Trophoblast cell (in vitro differentiated cells and primary cell): Measurements from ENCODE around the gene CDH3.

Experiments used
- DNase-seq, 2 donors: peaks; one replicate each; pipeline ENCODE4 v3.0.0-alpha.2; 2016
- H2AFZ ChIP-seq: 2 replicates; pipeline ENCODE4 v1.6.1; 2013; ENCODE audit warnings: low read length, moderate library complexity, mild to moderate bottlenecking; ENCODE audit not compliant: insufficient read depth, poor library complexity
- H2AK5ac ChIP-seq: 2 replicates; pipeline ENCODE4 v1.6.1; 2013; ENCODE audit warnings: mild to moderate bottlenecking, low read length
- H2BK120ac ChIP-seq: 2 replicates; pipeline ENCODE4 v1.6.1; 2013; ENCODE audit warnings: low read length, mild to moderate bottlenecking, moderate library complexity; ENCODE audit not compliant: insufficient read depth, poor library complexity
- H2BK12ac ChIP-seq: 2 replicates; pipeline ENCODE4 v1.6.1; 2013; ENCODE audit warnings: mild to moderate bottlenecking, low read length, moderate library complexity
- H2BK5ac ChIP-seq: 2 replicates; pipeline ENCODE4 v1.6.1; 2013; ENCODE audit warnings: low read length, low read depth, moderate library complexity, mild to moderate bottlenecking; ENCODE audit not compliant: poor library complexity
- H3K14ac ChIP-seq: 2 replicates; pipeline ENCODE4 v1.6.1; 2013; ENCODE audit warnings: mild to moderate bottlenecking, low read length
- H3K18ac ChIP-seq: 2 replicates; pipeline ENCODE4 v1.6.1; 2013; ENCODE audit warnings: mild to moderate bottlenecking, low read length
- H3K23ac ChIP-seq: 2 replicates; pipeline ENCODE4 v1.6.1; 2013; ENCODE audit warnings: low read length
- H3K27ac ChIP-seq: 2 replicates; pipeline ENCODE4 v1.5.1; 2013; ENCODE audit warnings: low read depth, mild to moderate bottlenecking, inconsistent platforms, low read length, moderate library complexity
- H3K27me3 ChIP-seq: 2 replicates; pipeline ENCODE4 v1.6.1; 2013; ENCODE audit warnings: inconsistent platforms, mild to moderate bottlenecking, low read length, moderate library complexity; ENCODE audit not compliant: insufficient read depth
- H3K36me3 ChIP-seq, 2 experiments: 1 replicate in 1 of 2; 2 replicates in 1 of 2; pipeline ENCODE4 v1.6.1; 2013; ENCODE audit warnings: low read length in 2 of 2, mild to moderate bottlenecking in 2 of 2, moderate library complexity in 1 of 2; ENCODE audit not compliant: insufficient read depth in 2 of 2, control insufficient read depth in 1 of 2
- H3K4ac ChIP-seq: 2 replicates; pipeline ENCODE4 v1.6.1; 2013; ENCODE audit warnings: low read depth, mild to moderate bottlenecking, low read length, moderate library complexity
- H3K4me1 ChIP-seq, 2 experiments: 1 replicate in 1 of 2; 2 replicates in 1 of 2; pipeline ENCODE4 v1.6.1; 2013; ENCODE audit warnings: low read length in 2 of 2, mild to moderate bottlenecking in 2 of 2, moderate library complexity in 1 of 2; ENCODE audit not compliant: insufficient read depth in 2 of 2, control insufficient read depth in 1 of 2
- H3K4me2 ChIP-seq: 2 replicates; pipeline ENCODE4 v1.6.1; 2013; ENCODE audit warnings: inconsistent platforms, mild to moderate bottlenecking, low read length, moderate library complexity
- H3K4me3 ChIP-seq: 2 replicates; pipeline ENCODE4 v1.5.1; 2013; ENCODE audit warnings: mild to moderate bottlenecking, low read depth, low read length, inconsistent platforms
- H3K79me1 ChIP-seq: one replicate; pipeline ENCODE4 v1.6.1; 2013; ENCODE audit warnings: low read length
- H3K79me2 ChIP-seq: 2 replicates; pipeline ENCODE4 v1.6.1; 2013; ENCODE audit warnings: low read length, mild to moderate bottlenecking; ENCODE audit not compliant: control insufficient read depth, insufficient read depth, poor library complexity
- H3K9ac ChIP-seq: 2 replicates; pipeline ENCODE4 v1.6.1; 2013; ENCODE audit warnings: mild to moderate bottlenecking, low read length
- H3K9me3 ChIP-seq: 2 replicates; pipeline ENCODE4 v1.6.1; 2013; ENCODE audit warnings: low read depth, mild to moderate bottlenecking, control low read depth, inconsistent platforms, low read length; ENCODE audit not compliant: insufficient read depth
- H4K12ac ChIP-seq: 2 replicates; pipeline ENCODE4 v1.6.1; 2013; ENCODE audit warnings: low read depth, mild to moderate bottlenecking, low read length, moderate library complexity
- H4K8ac ChIP-seq: 2 replicates; pipeline ENCODE4 v1.6.1; 2013; ENCODE audit warnings: low read depth, mild to moderate bottlenecking, low read length, moderate library complexity
- H4K91ac ChIP-seq: one replicate; pipeline ENCODE4 v1.6.1; 2013; ENCODE audit warnings: low read depth, mild to moderate bottlenecking, low read length, moderate library complexity
- WGBS: extraction: QIAGEN DNeasy Blood & Tissue Kit; methylation state at CpG from one replicate; pipeline ENCODE4 v1.1.7; 2013; ENCODE audit warnings: missing lambda C conversion rate; ENCODE audit not compliant: insufficient read length, insufficient coverage; ENCODE audit errors: extremely low coverage; 5-methylcytosine and 5-hydroxymethylcytosine counted together

The CDH3 gene

GRCh38 chr16:68668266-68668665 lies 23.2 kb downstream of the CDH3 start:
- Histone ChIP-seq H3K27ac (no peak overlapping the region), H3K9me3 (no peaks in the 10 kb centered on the region)

GRCh38 chr16:68676113-68676860 lies 31.2 kb downstream of the CDH3 start:
- Histone ChIP-seq H3K79me1 (no peaks in the 10 kb centered on the region), H3K79me2 (peaks cover 2% of the 10 kb centered on the region), H3K27ac (peak overlapping the region; percentile 44), H3K18ac (no peak overlapping the region), H2BK120ac (no peak overlapping the region), H2AK5ac (no peak overlapping the region), H3K14ac (no peak overlapping the region), H3K36me3 (peaks cover 28 to 39% of the 10 kb centered on the region in 2 experiments), H4K91ac (no peak overlapping the region), H3K4me1 (peaks cover 7 to 10% of the 10 kb centered on the region in 2 experiments), H3K4ac (no peak overlapping the region), H2AFZ (no peak overlapping the region), H3K9me3 (no peaks in the 10 kb centered on the region), H3K4me2 (no peak overlapping the region), H3K27me3 (no peaks in the 10 kb centered on the region), H4K8ac (no peak overlapping the region), H3K9ac (no peak overlapping the region), H2BK12ac (no peak overlapping the region), H3K4me3 (no peak overlapping the region), H3K23ac (no peak overlapping the region), H2BK5ac (no peak overlapping the region), H4K12ac (no peak overlapping the region)
- no peak for DNase-seq
- no CpG with 5 or more reads among the region's 5 CpGs for WGBS

More at GRCh38 chr16:68668266-68668665, 23.2 kb downstream of the CDH3 start:
- no peak overlapping the region for H3K18ac ChIP-seq
- no peak overlapping the region for H2BK5ac ChIP-seq
- H3K79me1 ChIP-seq = peaks cover 6% of the 10 kb centered on the region
- no peak overlapping the region for H3K4me2 ChIP-seq
- H4K8ac ChIP-seq = no peak overlapping the region
- peak overlapping the region; percentile 6 for H3K4ac ChIP-seq
- no peak overlapping the region for H2AFZ ChIP-seq
- no peak overlapping the region for H2AK5ac ChIP-seq
- no peak overlapping the region for H3K4me3 ChIP-seq
- no peak overlapping the region for H3K23ac ChIP-seq
- DNase-seq = no peak
- H3K27me3 ChIP-seq = no peaks in the 10 kb centered on the region
- H4K91ac ChIP-seq = no peak overlapping the region
- no CpG with 5 or more reads among the region's 4 CpGs for WGBS
- peaks cover 5% of the 10 kb centered on the region for H3K79me2 ChIP-seq
- H2BK12ac ChIP-seq = no peak overlapping the region
- H2BK120ac ChIP-seq = no peak overlapping the region
- H3K36me3 ChIP-seq = peaks cover 3 to 8% of the 10 kb centered on the region in 2 experiments
- H3K9ac ChIP-seq = no peak overlapping the region
- H3K14ac ChIP-seq = no peak overlapping the region
- H4K12ac ChIP-seq = no peak overlapping the region
- peaks cover 20 to 31% of the 10 kb centered on the region in 2 experiments for H3K4me1 ChIP-seq

GRCh38 chr16:68681038-68681437 lies 35.9 kb downstream of the CDH3 start:
- no peaks in the 10 kb centered on the region for H3K79me1 ChIP-seq
- H2AK5ac ChIP-seq = no peak overlapping the region
- H3K4ac ChIP-seq = no peak overlapping the region
- no peak overlapping the region for H3K14ac ChIP-seq
- no peak overlapping the region for H3K4me2 ChIP-seq
- no peak overlapping the region for H4K12ac ChIP-seq
- H2BK12ac ChIP-seq = no peak overlapping the region
- no peak overlapping the region for H3K27ac ChIP-seq
- H3K18ac ChIP-seq = no peak overlapping the region
- H3K23ac ChIP-seq = no peak overlapping the region
- H2BK5ac ChIP-seq = no peak overlapping the region
- H2AFZ ChIP-seq = no peak overlapping the region
- H4K8ac ChIP-seq = no peak overlapping the region
- no peak overlapping the region for H4K91ac ChIP-seq
- H3K9ac ChIP-seq = no peak overlapping the region
- H3K27me3 ChIP-seq = no peaks in the 10 kb centered on the region
- H3K4me1 ChIP-seq = peaks cover 3 to 4% of the 10 kb centered on the region in 2 experiments
- peaks cover 56 to 73% of the 10 kb centered on the region in 2 experiments for H3K36me3 ChIP-seq
- DNase-seq = no peak
- no peak overlapping the region for H2BK120ac ChIP-seq
- H3K79me2 ChIP-seq = no peaks in the 10 kb centered on the region
- no CpG with 5 or more reads among the region's 2 CpGs for WGBS
- H3K4me3 ChIP-seq = no peak overlapping the region
- H3K9me3 ChIP-seq = peaks cover 3% of the 10 kb centered on the region

GRCh38 chr16:68685685-68686478 lies 40.8 kb downstream of the CDH3 start:
- Histone ChIP-seq H3K23ac (no peak overlapping the region), H3K79me2 (no peaks in the 10 kb centered on the region), H3K27ac (no peak overlapping the region), H3K27me3 (no peaks in the 10 kb centered on the region), H3K79me1 (no peaks in the 10 kb centered on the region), H3K18ac (no peak overlapping the region), H3K4me1 (no peaks in the 10 kb centered on the region), H2AFZ (no peak overlapping the region), H4K8ac (no peak overlapping the region), H3K4me3 (no peak overlapping the region), H2BK12ac (no peak overlapping the region), H4K91ac (no peak overlapping the region), H2BK5ac (no peak overlapping the region), H3K4ac (no peak overlapping the region), H2BK120ac (no peak overlapping the region), H3K9me3 (peaks cover 3% of the 10 kb centered on the region), H3K14ac (no peak overlapping the region), H3K36me3 (peaks cover 70 to 80% of the 10 kb centered on the region in 2 experiments), H3K9ac (no peak overlapping the region), H4K12ac (no peak overlapping the region), H3K4me2 (no peak overlapping the region), H2AK5ac (no peak overlapping the region)
- DNase-seq = no peak
- WGBS = no CpG with 5 or more reads among the region's 22 CpGs
